ENCODE measurements around the gene GATA2. TPM values are rescaled to one million over a fixed set of nuclear protein-coding genes. Genes with fewer than 3 reads are reported as not detected.

GATA2 gene
- total and polyA plus RNA-seq, 2 donors, result 19.2 to 25.7 TPM

- H3K4me1 ChIP-seq (ENCODE audit: insufficient read depth), result no peaks in the 10 kb centered on the region
- H3K27ac ChIP-seq (ENCODE audit: low read depth), result no peak overlapping the region
- H3K4me3 ChIP-seq (ENCODE audit: low read depth, low read length), result no peak overlapping the region
- no peak for DNase-seq (ENCODE audit: extremely low spot score)
- H3K36me3 ChIP-seq (ENCODE audit: insufficient read depth), result no peaks in the 10 kb centered on the region
- WGBS, result 27% methylated on average over 45 of the region's 45 CpGs
Observed at GRCh38 chr3:128496602-128497304, 3.8 kb upstream of the GATA2 start.

GRCh38 chr3:128496019-128496601 lies 3.1 kb upstream of the GATA2 start:
- no peak for DNase-seq (ENCODE audit: extremely low spot score)
- Histone ChIP-seq H3K36me3 (ENCODE audit: insufficient read depth) (no peaks in the 10 kb centered on the region), H3K4me3 (ENCODE audit: low read depth, low read length) (no peak overlapping the region), H3K27ac (ENCODE audit: low read depth) (no peak overlapping the region), H3K4me1 (ENCODE audit: insufficient read depth) (no peaks in the 10 kb centered on the region)
- 46% methylated on average over 32 of the region's 32 CpGs for WGBS

- H3K27ac ChIP-seq (ENCODE audit: low read depth), result no peak overlapping the region
- WGBS, result 87% methylated on average over 9 of the region's 9 CpGs
Observed at GRCh38 chr3:128495435-128495970, 2.5 kb upstream of the GATA2 start.

GRCh38 chr3:128494367-128494650 lies 1.3 kb upstream of the GATA2 start:
- H3K4me3 ChIP-seq (ENCODE audit: low read depth, low read length), result no peak overlapping the region
- H3K4me1 ChIP-seq (ENCODE audit: insufficient read depth), result no peaks in the 10 kb centered on the region
- WGBS, result 89% methylated on average over 2 of the region's 2 CpGs
- no peak for DNase-seq (ENCODE audit: extremely low spot score)
- H3K36me3 ChIP-seq (ENCODE audit: insufficient read depth), result no peaks in the 10 kb centered on the region
- H3K27ac ChIP-seq (ENCODE audit: low read depth), result no peak overlapping the region

More at GRCh38 chr3:128495435-128495970, 2.5 kb upstream of the GATA2 start:
- Histone ChIP-seq H3K4me1 (ENCODE audit: insufficient read depth) (no peaks in the 10 kb centered on the region), H3K4me3 (ENCODE audit: low read depth, low read length) (no peak overlapping the region), H3K36me3 (ENCODE audit: insufficient read depth) (no peaks in the 10 kb centered on the region)
- DNase-seq (ENCODE audit: extremely low spot score), result no peak

GRCh38 chr3:128493570-128494366 lies 767 bp upstream of the GATA2 start:
- Histone ChIP-seq H3K27ac (ENCODE audit: low read depth) (no peak overlapping the region), H3K4me3 (ENCODE audit: low read depth, low read length) (peak overlapping the region; percentile 62), H3K36me3 (ENCODE audit: insufficient read depth) (no peaks in the 10 kb centered on the region), H3K4me1 (ENCODE audit: insufficient read depth) (no peaks in the 10 kb centered on the region)
- DNase-seq (ENCODE audit: extremely low spot score), result no peak
- WGBS, result 39% methylated on average over 13 of the region's 13 CpGs

GRCh38 chr3:128491941-128492670 lies 895 bp downstream of the GATA2 start:
- no peak for DNase-seq (ENCODE audit: extremely low spot score)
- peak overlapping the region; percentile 62 for H3K4me3 ChIP-seq (ENCODE audit: low read depth, low read length)
- no peaks in the 10 kb centered on the region for H3K4me1 ChIP-seq (ENCODE audit: insufficient read depth)
- no peaks in the 10 kb centered on the region for H3K36me3 ChIP-seq (ENCODE audit: insufficient read depth)
- 10% methylated on average over 70 of the region's 70 CpGs for WGBS
- H3K27ac ChIP-seq (ENCODE audit: low read depth), result peak overlapping the region; percentile 62

- H3K4me3 ChIP-seq (ENCODE audit: low read depth, low read length), result peak overlapping the region; percentile 62
- 21% methylated on average over 19 of the region's 19 CpGs for WGBS
Observed at GRCh38 chr3:128491691-128491940, 1.4 kb downstream of the GATA2 start.

GRCh38 chr3:128490915-128491690 lies 1.9 kb downstream of the GATA2 start:
- peak overlapping the region; percentile 62 for H3K27ac ChIP-seq (ENCODE audit: low read depth)
- H3K4me3 ChIP-seq (ENCODE audit: low read depth, low read length), result peak overlapping the region; percentile 62
- no peaks in the 10 kb centered on the region for H3K36me3 ChIP-seq (ENCODE audit: insufficient read depth)
- no peaks in the 10 kb centered on the region for H3K4me1 ChIP-seq (ENCODE audit: insufficient read depth)
- 17% methylated on average over 23 of the region's 23 CpGs for WGBS
- no peak for DNase-seq (ENCODE audit: extremely low spot score)

More at GRCh38 chr3:128491691-128491940, 1.4 kb downstream of the GATA2 start:
- Histone ChIP-seq H3K36me3 (ENCODE audit: insufficient read depth) (no peaks in the 10 kb centered on the region), H3K4me1 (ENCODE audit: insufficient read depth) (no peaks in the 10 kb centered on the region), H3K27ac (ENCODE audit: low read depth) (peak overlapping the region; percentile 62)
- DNase-seq (ENCODE audit: extremely low spot score), result no peak

GRCh38 chr3:128490650-128490914 lies 2.4 kb downstream of the GATA2 start:
- no peak for DNase-seq (ENCODE audit: extremely low spot score)
- peak overlapping the region; percentile 62 for H3K4me3 ChIP-seq (ENCODE audit: low read depth, low read length)
- H3K4me1 ChIP-seq (ENCODE audit: insufficient read depth), result no peaks in the 10 kb centered on the region
- no peaks in the 10 kb centered on the region for H3K36me3 ChIP-seq (ENCODE audit: insufficient read depth)
- WGBS, result 15% methylated on average over 10 of the region's 10 CpGs
- H3K27ac ChIP-seq (ENCODE audit: low read depth), result peak overlapping the region; percentile 7

GRCh38 chr3:128489927-128490649 lies 2.9 kb downstream of the GATA2 start:
- no peak for DNase-seq (ENCODE audit: extremely low spot score)
- Histone ChIP-seq H3K4me1 (ENCODE audit: insufficient read depth) (no peaks in the 10 kb centered on the region), H3K27ac (ENCODE audit: low read depth) (peak overlapping the region; percentile 89), H3K36me3 (ENCODE audit: insufficient read depth) (no peaks in the 10 kb centered on the region), H3K4me3 (ENCODE audit: low read depth, low read length) (peak overlapping the region; percentile 62)
- 4% methylated on average over 61 of the region's 61 CpGs for WGBS

GRCh38 chr3:128489674-128489926 lies 3.4 kb downstream of the GATA2 start:
- no peak for DNase-seq (ENCODE audit: extremely low spot score)
- Histone ChIP-seq H3K4me1 (ENCODE audit: insufficient read depth) (no peaks in the 10 kb centered on the region), H3K27ac (ENCODE audit: low read depth) (peak overlapping the region; percentile 89), H3K4me3 (ENCODE audit: low read depth, low read length) (peak overlapping the region; percentile 62), H3K36me3 (ENCODE audit: insufficient read depth) (no peaks in the 10 kb centered on the region)
- WGBS, result 1% methylated on average over 26 of the region's 26 CpGs

- peak overlapping the region; percentile 89 for H3K27ac ChIP-seq (ENCODE audit: low read depth)
- DNase-seq (ENCODE audit: extremely low spot score), result no peak
- WGBS, result under 1% methylated on average over 71 of the region's 71 CpGs
- no peaks in the 10 kb centered on the region for H3K4me1 ChIP-seq (ENCODE audit: insufficient read depth)
- H3K36me3 ChIP-seq (ENCODE audit: insufficient read depth), result no peaks in the 10 kb centered on the region
- peak overlapping the region; percentile 62 for H3K4me3 ChIP-seq (ENCODE audit: low read depth, low read length)
Observed at GRCh38 chr3:128488991-128489673, 3.9 kb downstream of the GATA2 start.
